Testis (tissue), 2 donors: ENCODE results near the gene PHLDA3.

Source experiments
- POLR2A ChIP-seq: fragments of 450-650 bp; IDR thresholded peaks from one replicate; pipeline ENCODE4 v1.6.1; 2017; ENCODE audit warnings: antibody characterized with exemption, mild to moderate bottlenecking, moderate library complexity
- TF ChIP-seq, protein P1 (sequence below), 3 experiments: fragments of 450-650 bp in 2 of 3; fragments of 200-600 bp in 1 of 3; sonication (generic) in 1 of 3; IDR thresholded peaks; one replicate each; pipeline ENCODE4 v1.5.1; 2016 to 2019; ENCODE audit warnings: antibody characterized with exemption in 3 of 3, mild to moderate bottlenecking in 2 of 3, moderate library complexity in 1 of 3

DNA sequence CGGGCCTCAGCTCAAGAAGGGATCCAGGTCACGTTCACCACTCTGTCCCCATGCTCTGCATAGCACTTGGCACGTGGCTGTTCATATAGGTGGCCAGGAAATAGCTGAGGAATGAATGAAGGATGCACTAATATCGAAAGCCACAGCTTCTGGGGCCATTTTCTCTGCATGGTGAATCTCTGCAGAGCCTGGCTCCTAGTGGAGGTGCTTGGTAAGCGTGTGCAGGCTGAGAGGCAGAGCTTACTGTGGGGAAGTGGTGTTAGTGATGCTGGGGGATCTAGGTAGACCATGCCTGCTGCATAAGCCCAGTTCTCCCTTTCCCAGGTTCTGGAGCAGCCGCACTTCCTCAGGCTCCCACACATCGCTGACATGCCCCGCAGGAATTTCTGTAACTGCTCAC lies 29.6 kb upstream of the PHLDA3 start:
- TF ChIP-seq, protein P1, sequence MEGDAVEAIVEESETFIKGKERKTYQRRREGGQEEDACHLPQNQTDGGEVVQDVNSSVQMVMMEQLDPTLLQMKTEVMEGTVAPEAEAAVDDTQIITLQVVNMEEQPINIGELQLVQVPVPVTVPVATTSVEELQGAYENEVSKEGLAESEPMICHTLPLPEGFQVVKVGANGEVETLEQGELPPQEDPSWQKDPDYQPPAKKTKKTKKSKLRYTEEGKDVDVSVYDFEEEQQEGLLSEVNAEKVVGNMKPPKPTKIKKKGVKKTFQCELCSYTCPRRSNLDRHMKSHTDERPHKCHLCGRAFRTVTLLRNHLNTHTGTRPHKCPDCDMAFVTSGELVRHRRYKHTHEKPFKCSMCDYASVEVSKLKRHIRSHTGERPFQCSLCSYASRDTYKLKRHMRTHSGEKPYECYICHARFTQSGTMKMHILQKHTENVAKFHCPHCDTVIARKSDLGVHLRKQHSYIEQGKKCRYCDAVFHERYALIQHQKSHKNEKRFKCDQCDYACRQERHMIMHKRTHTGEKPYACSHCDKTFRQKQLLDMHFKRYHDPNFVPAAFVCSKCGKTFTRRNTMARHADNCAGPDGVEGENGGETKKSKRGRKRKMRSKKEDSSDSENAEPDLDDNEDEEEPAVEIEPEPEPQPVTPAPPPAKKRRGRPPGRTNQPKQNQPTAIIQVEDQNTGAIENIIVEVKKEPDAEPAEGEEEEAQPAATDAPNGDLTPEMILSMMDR (IDR thresholded peaks at IDR 0.05), result no peak
- no peak for TF ChIP-seq POLR2A
